ENCODE measurements around the gene POLL.
"Not testable (repeated sequence)": the region's sequence is repeated elsewhere in the genome, so short reads cannot be mapped to it uniquely, and the experiment has no call there.

The POLL gene

DNA sequence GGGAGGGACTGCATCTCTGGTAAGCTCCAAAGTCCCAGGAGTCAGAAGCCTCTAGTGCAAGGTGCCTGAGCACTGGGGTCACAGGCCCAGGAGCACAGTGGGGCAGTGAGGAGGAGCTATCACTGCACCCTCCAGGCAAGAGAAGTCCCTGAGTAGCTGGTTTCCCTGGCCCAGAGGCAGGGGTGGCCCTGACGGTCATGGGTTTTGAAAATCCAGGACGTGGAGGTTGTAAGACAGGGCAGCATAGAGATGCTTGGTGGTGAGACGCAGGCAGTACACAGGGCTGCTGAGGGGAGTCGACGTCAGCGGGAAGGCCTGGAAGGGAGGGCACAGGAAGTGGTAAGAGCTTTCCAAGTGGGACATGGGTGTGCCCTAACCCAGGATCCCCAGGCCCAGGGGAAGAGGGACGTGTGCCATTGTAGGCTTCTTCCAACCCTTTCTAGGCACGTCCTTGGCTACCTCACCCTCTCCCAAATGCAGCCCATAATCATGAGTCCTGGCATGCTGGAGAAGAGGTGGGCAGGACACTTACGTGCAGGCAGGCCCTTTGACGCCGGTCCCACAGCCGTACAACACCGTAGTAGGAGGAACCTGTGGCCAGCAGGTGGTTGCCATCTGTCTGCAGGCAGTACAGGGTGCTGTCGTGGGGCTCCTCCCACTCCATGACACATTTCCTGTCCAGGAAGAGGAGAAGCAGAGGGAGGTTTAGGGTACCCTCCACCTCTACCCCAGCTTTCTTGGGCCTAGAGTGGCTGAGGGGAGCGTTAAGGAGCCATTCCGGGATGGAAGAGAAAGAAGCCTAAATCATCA is 23.2 kb upstream of the POLL start:
- no peak for DNase-seq

DNA sequence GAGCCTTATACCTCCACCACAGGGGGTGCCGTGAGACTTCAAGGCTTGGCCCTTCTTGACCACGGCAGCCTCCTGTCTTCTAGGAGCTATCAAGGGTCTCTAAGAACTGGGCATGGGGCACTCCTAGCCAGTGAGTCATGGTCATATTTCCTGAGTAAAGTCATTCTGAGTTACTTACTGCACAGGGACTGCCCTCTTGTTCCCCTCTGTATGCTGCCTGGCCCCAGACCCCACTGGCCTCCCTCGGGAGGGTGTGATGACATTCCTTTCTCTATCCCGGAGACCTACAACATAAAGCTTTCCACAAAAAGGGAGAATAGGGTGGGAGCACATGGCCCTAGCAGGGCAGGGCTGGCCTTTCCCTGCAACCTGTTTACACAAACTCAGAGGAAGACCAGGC is 21.4 kb upstream of the POLL start:
- no peak for DNase-seq

DNA sequence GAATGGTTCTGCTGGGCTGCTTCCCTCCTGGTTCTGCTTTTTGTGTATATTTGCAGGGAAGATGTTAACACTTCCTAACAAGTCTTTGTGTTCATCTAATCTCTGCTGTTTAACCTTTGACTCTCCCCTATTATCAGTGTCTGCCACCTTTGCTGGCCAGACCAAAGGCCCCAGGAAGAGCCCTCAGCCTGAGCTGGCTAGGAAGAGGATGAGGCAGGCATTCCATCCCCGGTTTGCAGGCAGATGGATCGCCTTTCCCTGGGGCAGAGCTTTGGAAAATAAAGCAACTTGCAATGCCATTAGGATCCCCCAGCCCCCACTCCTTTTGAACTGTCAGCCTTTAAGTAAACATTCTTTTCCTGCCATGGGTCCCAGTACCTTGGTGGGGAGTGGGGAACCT is 19.1 kb upstream of the POLL start:
- DNase-seq, result no peak

DNA sequence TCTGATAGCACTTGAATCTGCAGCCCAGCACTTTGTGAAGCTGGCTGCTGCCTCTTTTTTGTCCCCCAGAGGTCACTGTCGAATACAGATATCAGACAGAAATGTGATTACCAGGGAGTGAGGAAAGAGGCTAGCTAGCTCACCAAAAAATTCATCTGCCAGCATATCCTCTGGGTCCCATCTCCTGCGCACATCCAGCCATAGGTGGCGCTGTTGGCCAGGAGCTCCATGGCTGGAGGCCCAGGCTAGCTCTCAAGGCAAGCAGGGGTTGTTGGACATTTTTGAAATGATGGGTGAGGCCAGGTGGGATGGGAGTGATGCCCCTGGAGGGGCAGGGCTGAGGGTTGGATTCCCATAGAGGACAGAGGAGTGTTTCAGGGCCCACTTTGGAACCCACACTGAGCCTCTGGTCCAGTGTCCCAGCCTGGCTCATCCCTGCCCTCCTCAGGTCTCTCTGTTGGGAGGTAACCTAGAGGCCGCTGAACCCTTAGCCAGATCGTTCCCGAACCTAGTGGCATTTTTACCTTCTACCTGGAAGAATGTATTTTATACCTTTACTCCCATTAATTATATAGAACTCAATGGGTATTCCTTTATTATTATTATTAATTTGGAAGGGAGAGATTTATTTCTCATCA is 14.8 kb upstream of the POLL start:
- DNase-seq, result peak; percentile 51 to 76 (median 57)

DNA sequence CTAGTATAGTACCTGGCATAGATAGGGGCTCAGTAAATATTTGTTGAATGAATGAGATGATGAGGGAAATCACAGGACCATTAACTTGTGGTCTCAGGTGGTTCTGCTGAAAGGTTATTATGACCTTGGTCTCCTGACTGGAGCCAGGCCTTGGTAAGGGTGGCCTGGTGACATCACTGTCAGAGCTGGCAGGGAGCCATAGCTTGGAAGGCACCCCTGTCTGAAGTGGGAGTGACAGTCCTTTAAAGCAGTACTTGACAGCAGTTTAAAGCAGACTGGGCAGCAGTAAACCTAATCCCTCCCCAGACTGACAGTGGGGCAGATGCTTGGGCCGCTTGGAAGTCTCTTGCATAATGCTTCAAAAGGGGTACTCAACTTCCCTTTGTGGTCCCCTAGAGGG is 13.5 kb upstream of the POLL start:
- DNase-seq, result peak in 2 of 3 experiments; percentile 4 to 12

DNA sequence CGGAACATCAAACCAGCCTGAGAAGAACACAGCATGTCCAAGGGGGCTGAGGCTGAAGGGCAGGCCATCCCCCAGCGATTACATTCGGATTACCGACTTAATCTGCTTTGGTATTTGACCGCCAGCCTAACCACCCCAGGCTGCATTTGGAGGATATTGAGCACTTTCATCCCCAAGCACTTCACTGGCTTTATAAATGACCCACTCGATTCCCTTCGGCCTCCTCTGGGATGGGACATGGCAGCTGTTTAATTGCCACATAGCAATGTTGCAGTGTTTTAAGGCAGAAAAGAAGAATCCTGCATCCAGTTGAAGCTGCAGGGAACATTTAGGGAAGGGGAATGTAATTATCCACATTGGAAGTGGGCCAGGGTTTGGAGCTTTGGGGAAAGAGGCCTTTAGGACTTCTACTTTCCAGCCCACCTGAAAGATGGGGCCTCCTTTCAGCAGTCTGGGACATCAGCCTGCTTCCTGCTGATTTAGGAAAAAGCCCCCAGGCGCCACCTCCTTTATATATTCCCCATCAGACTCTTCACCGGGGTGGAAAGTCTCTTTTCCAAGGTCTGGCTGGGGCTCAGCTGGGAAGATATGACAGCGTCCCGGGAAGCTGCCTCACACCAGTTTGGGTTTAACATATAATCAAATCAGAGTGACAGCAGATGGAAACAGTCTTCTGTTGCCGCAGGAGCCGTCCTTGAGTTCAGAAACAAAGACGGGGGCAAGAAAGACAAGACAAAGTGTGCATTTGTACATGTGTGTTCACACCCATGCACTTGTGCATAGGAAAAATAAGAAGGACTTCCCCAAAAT is 9.2 kb upstream of the POLL start:
- no peak for DNase-seq

DNA sequence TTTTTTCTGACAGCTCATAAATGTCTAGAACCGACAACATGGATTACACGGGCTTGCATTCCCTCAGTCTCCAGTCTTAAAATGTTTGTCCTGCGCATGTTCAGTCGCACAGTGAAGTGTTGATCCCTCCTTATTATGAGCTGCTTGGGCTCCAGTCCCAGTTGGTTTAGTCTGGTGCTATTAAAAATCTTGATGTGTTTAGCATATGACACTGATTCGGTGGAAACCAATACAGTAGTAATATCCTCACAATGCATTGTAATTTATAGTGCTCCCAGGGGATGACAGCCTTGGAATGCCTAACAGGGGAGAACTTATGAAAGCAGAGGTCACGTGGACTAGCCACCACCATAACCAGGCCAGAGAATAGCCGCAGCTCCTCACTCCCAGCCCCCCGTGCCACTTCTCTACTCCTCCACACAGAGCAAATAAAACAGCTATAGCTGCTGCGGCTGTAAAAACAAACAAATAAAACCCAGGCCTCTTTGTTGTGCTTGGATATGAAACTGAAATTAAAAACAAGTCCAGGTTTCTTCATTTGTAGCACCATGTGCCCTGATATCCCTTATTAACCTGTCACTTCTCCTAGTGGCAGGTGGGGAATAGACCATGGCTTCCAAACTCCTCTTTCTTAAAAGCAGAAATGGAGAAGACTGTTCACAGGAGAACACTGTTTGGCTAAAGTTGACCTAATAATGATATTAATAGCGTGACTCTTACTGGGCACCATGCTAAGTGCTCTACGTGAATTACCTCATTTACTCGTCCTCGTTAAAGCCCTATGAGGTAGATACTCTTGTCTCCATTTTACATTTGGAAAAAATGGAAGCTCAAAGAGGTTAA is 7.8 kb upstream of the POLL start:
- peak in 2 of 3 experiments; percentile 4 to 36 for DNase-seq

DNA sequence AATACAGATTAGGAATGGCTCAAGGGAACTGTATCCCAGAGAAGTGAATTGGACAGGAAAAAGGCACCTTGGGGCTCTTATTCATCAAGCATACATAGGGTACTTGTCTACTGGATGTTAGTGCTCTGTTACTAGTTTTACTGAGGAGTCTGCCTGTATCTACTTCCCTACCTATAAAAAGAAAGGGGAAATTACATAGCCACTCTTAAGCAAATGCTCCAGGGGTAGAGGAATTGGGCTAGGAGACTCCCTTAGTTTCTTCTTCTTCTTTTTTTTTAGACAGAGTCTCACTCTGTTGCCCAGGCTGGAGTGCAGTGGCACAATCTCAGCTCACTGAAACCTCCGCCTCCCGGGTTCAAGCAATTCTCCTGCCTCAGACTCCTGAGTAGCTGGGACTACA is 5.3 kb upstream of the POLL start:
- DNase-seq, result not testable (repeated sequence)

DNA sequence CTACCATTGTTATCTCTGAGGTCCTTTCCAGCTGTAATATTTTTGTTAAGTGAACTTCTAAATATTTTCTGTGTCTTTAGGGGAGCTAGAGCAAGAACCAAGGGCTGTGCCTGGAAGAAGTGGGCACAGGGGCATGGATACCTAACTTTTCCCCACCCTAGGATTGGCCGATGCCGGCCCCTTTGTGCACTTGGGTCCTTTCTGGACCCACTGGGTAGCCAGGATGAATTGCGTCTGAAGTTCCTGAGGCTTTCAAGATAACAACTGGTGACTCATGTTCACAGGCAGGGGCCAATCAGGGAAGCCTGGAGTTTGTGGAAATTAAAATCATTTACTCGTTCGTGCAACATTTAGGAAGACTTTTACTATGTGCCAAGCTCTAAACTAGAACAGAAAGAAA is 822 bp upstream of the POLL start:
- DNase-seq, result no peak

DNA sequence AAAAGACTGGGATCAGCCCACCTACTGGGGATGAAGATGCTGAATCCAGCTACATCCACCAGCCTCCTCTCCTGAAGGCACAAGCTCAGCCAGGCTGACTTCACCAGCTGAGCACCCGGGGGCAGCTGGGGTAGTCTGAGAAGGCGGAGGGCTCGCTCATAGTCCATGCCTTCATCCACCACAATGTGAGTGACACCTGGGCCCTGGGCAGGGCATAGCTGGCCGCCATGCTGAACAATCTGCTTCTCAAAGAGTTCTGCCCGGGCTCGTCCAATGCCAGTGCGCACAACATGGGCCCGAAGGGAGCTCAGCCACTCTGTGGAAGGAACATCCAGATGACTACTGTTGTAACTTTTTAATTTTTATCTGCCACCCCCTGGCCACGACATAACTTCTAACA is 2.2 kb downstream of the POLL start:
- no peak for DNase-seq

DNA sequence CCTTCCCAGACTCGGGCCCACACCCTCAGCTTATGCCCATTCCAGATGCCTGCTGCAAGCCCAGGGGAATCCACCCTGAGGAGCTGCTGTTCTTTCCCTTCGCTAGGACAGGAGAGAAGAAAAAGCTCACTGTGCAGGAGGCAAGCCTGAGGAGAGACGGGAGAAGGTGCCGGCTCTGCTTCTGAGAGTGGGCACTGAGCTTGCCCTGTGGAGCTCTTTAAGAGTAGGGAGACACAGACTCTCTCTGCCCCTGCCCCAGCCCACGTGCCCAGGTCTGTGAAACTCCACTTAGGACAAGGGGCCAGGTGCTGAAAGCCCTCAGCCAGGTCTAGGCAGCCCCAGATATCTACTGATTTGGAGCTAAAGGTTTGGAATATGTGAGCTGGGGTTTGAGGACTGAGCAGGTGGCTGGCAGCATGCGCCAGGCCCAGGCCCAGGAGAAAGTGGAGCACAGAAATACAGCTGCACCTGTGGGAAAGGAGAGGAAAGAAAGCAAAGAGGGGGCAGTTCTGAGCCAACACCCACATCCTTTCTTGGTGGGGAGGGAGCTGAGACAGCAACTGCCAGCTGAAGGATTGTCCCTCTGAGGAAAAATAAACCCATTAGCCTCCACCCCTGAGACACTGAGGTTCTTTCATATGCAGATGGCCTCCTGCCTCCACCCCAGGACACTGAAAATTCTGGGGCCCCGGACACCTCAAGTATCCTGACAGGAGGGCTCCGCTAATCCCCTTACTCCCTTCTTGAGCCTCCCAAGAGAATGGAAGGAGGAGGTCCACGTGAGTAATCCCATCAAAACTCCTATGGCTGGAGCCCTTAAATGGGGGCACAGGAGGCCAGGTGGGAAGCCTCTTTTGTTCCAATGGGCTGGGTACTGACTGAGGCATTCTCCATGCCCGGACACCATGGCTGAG is 7.3 kb downstream of the POLL start:
- DNase-seq, result no peak

DNA sequence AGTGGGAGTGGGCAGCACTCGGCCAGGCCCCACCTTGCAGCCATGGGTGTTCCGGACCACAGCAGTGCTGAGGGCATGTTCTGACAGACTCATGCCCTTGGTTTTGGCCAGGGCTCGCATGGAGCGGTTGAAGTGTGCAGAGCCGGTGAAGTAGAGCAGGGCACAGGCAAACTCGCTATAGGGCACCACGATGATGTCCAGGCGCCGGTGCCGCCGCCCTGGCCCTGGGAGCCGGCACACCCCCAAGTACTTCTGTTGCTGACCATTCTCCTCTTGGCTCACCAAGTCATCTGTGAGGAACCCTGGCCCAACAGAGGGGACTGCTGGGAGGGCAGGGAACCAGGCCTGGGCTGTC is 8.6 kb downstream of the POLL start:
- DNase-seq, result no peak

DNA sequence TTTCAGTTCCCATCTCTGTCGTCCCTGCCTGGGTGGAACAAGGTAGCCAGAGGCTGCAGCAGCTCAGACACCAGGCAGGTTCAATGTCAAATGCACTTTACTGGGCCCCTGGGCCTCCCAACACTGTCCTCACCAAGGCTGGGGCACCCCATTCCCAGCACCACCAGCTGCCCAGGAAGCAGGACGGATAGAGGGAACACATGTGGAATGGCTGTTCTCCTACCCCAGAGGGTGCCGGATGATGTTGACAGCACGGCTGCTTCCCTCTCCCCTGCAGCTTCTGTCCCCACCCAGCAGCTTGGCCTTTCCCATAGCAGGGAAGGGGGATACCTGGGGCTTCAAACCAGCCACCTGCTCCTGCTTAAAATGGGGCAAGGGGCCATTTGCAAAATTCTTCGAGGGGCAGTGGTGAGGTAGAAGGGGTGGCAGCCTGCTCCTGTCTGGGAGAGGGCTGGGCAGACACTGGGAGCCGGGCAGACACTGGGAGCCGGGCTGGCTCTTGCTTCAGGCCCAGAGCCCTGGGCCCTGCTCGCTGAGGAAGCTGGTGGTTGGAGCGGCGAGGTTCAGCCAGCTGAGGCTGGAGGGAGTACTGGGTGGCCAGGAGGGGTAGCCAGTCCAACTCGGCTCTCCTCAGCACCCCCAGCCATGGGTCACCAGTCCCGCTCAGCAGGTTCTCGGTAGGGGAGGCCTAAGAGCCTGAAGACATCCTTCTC is 9.1 kb downstream of the POLL start:
- DNase-seq, result no peak

DNA sequence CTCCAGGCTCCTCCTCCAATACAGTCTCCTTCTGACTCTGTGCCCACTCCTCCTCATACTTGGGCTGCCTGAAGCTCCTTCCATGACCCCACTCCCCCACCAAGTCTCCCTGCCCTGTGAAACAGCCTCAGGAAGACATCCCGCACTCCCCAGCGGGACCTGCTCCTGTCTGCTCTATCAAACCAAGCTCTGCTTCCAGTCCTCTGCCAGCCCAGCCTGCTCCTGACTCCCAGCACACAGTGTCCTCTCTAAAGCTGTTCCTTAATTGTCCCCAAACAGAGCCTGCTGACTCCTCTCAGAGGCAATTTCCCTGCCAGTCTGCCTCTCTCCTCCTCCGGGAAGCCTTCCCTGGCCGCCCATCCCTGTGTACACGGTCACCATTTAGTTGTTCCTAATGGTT is 9.9 kb downstream of the POLL start:
- no peak for DNase-seq

DNA sequence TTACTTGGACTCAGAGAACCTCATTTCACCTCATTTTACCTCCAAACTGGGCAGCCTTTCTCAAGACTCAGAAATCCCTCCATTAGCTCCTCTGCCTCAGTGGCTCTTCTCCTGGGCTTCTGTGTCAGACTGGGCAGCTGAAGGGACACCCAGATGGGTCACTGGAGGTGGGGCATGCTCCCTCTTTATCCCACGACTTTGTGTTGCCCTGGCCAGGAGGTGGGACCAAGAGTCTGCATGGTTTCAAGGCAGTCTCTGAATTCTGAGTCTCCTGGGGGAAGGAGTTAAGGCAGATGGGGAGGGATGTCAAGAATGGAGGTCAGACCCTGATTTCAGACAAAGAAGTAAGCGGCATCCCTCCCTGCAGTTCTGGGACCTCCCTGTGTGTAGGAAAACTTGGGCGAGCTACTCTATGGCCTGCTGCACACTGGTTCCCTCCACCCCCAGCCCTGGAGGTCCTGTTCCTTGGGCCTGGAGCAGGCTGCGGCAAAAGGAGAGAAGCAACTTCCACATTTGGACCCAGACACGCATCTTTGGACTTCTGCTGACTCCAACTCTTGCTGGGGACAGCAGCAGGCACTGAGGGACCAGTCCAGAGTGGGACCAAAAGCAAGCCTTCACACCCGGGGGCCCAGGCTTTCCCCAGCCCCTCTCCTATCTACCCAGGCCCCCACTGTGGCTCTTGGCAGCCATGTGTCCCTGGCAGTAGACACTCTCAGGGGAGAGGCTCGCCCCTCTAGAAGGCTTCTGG is 10.8 kb downstream of the POLL start:
- no peak for DNase-seq

DNA sequence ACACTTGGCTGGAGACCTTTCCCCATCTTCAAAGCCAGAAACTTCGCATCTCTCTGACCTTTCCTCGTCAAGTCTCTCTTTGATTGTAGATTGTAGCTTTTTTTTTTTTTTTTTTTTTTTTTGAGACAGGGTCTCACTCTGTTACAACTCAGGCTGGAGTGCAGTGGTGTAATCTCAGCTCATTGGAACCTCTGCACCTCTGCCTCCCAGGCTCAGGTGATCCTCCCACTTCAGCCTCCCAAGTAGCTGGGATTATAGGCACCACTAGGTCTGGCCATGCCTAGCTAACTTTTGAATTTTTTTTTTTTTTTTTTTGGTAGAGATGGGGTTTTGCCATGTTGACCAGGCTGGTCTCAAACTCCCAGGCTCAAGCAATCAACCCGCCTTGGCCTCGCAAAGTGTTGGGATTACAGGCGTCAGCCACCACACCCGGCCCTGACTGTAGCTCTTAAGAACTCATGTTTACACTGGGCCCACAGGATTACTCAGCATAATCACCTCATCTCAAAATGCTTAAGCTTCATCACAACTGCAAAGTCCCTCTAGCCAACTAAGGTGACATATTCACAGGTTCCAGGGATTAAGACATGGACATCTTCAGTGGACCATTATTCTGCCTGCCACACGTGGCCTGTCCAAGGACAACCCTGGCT is 11.7 kb downstream of the POLL start:
- no peak for DNase-seq

DNA sequence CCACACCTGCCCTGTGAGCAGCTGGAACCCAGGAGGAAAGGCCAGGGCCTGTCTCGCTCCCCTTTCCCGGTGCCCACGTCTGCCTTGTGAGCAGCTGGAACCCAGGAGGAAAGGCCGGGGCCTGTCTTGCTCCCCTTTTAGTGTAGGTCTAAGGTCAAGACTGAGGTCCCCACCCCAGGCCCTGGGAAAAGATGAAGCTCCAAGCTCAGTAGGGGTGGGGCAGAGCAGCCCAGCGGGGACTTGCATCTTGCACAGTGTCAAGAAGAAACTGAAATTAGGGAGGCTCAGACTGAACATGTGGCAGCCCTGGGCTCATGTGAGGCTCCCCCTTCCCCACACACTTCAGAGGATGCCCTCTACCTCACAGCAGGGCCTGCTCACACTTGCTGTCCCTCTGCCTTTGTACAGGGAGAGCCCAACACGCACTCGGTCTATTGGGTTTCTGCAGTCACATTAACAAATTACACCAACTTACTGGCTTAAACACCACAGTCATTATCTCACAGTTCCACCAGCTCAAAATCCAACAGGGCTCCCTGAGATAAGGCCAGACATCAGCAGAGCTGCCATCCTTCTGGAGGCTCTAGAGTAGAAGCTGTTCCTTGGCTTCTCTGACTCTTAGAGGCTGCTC is 12.4 kb downstream of the POLL start:
- no peak for DNase-seq

DNA sequence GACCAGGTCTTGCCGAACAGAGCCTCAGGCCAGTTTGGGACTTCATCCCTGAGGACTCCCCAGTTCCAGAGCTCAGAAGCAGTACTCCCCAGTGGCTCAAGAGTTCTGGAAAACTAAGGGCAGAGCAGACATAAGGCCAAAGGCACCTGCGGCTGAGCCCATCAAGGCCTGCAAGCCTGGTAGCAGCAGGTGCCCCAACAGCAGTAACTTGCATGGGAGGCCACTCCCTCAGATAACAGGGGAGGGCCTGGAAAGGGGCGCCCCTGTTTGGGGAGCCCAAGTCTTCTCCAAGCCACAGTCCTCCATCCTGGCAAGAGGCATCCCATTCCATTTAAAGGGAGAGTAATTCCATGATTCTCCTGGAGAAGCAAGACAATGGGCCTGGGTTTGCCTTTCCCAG is 13.0 kb downstream of the POLL start:
- DNase-seq, result no peak

All from NCI-H1417 (cell line).